Islet of Langerhans (tissue), 1 donor: ENCODE data around the gene HMG20B.

Experiments used
- FAIRE-seq: peaks from one replicate; lab custom pipeline; 2011; peaks lifted over from hg19 to GRCh38; lab: Jason Lieb, UNC

HMG20B gene

GRCh38 chr19:3608079-3608641 is 35.4 kb downstream of the HMG20B start:
- FAIRE-seq: no peak

- no peak for FAIRE-seq
Observed at GRCh38 chr19:3608750-3609322, 36.1 kb downstream of the HMG20B start.

DNA sequence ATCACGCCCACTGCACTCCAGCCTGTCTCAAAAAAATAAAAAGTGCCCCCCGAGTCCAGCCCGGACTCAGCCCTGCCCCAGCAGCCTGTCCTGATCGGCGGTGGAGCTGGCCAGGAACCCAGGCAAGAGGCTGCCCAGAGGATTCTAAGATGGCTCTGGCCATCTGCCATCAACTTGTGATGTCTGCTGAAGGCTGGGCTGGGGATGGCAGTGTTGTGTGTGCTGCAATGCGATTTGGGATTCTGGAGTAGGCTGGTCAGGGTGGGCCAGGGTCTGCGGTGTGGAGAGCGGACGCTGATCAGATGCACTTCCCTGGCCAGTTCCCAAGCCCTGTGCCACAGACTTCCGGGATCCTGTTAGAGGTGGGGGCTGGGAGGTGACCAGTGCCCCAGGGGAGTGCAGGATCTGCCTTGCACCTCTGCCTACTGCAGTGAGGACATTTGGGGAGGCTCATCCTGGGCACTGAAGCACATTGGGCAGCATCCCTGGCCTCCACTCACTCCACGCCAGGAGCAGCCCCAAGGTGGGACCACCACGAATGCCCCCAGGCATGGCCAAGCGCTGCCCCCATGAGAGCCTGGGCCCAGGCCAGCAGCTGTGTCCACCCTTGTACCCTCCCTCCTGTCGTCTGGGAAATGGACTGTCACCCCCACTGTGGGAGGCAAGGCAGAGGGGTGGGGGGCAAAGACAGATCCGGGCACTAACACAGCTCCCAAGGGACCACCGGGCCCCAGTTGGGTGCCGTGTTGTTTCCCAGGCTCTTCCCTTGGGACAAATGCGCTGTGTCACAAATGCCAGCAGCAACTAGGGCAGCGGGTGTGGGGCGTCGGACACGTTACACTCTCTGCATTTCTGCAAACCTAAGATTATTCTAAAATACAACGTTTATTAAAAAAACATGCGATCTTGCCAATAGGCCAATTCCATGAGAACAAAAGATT is 37.3 kb downstream of the HMG20B start:
- no peak for FAIRE-seq

GRCh38 chr19:3610745-3611717 is 38.3 kb downstream of the HMG20B start:
- no peak for FAIRE-seq

- FAIRE-seq: no peak
Observed at GRCh38 chr19:3611841-3612240, 39.1 kb downstream of the HMG20B start.

DNA sequence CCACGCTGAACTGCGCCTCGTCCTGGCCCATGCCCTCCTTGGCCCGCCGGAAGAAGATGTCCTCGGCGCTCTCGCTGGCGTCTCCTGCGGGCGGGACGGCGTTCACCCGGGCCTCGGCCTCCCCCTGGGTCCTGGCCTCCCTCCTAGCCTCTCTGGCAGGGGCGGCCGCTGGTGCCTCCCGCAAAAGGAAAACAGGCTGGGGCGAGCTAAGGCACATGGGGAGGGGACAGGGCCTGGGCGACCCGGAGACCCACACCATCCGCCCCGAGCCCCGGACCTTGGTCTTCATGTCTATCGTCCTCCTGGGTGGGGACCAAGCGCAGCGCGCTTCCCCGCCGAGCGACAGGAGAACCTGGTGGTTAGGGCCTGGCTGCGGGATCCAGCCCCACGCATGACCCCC is 39.6 kb downstream of the HMG20B start:
- no peak for FAIRE-seq

DNA sequence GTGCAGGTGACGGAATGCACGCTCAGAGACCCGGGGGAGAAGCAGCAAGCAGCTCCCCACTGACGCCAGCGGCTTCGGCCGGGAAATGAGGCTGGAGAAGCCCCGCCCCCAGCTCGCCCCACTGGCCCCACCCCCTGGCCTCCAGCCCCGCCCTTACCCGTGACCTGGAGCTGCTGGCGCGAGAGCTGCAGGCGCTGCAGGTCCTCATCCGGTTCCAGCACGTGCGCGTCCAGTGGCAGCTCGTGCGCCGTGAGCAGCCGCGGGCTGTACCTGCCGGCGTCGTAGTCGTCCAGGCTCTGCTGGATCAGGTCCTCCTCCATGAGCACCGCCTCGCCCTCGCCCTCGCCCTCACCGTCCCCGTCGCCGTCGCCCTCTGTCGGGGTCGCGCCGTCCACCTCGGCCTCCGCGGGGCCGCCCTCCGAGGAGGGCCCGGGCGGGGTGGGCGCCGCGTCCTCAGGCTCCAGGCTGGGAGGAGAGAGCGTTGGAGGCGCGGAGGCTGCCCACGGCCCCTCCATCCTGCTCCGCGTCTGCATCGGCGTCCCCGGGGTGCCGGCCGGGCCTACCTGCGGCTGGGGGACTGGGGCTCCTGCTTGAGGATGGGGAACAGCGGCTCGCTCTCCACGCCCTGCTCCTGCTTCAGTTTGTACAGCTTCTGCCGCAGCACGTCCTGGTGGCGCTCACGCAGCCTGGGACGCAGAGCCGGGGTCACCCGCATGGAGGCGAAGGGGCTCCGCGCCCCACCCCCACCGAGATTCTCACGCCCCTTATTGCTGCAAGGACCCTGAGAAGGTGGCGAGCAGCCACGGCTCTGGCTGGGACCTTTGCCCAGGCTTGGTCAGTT is 40.4 kb downstream of the HMG20B start:
- no peak for FAIRE-seq

- no peak for FAIRE-seq
Observed at GRCh38 chr19:3613818-3614661, 41.3 kb downstream of the HMG20B start.

GRCh38 chr19:3614858-3615505 is 42.2 kb downstream of the HMG20B start:
- no peak for FAIRE-seq

DNA sequence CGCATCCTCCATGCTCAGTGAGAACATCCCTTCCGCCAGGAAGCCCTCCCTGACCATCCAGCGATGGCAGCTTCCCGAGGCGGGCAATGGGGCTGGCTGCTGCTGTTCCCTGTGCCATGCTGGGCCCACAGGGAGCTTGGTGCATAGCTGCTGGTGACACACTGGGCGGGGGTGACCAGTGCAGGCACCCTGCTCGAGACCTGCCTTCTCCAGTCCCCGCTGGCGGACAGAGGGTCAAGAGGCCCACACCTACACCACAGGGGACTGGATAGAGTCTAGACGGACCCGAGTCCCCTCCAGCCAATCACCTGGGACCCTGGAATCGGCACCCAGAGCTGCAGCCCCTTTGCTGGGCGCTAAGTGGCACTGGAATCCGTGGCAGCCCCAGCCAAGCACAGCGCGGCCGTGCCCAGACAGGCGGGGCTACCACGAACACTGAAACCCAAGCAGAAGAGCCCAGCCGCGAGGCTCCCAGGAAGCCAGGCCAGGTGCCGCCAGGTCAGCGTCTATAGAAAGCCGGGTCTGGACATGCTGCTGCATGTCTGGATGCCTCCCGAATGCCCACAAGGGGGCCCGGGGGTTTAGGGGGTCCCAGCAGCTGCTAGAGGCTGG is 42.9 kb downstream of the HMG20B start:
- no peak for FAIRE-seq

DNA sequence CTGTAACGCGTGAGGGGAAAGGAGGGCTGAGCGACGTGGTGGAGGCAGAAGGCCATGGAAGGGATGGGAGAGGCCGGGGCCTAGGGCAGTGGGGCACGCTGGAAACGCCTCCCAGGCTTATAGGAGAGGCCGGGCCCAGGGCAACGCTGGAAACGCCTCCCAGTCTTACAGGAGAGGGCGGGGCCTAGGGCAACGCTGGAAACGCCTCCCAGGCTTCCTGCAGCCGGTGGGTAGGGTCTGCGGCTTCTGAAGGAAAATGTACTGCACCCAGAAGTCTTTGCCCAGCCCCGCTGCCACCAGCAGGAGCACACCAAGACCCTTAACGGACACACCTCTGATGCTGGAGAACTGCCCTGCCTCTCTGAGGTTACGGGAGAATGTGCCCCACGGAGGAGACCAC is 44.7 kb downstream of the HMG20B start:
- no peak for FAIRE-seq

- FAIRE-seq: no peak
Observed at GRCh38 chr19:3618144-3618810, 45.5 kb downstream of the HMG20B start.

- no peak for FAIRE-seq
Observed at GRCh38 chr19:3618811-3619630, 46.3 kb downstream of the HMG20B start.

DNA sequence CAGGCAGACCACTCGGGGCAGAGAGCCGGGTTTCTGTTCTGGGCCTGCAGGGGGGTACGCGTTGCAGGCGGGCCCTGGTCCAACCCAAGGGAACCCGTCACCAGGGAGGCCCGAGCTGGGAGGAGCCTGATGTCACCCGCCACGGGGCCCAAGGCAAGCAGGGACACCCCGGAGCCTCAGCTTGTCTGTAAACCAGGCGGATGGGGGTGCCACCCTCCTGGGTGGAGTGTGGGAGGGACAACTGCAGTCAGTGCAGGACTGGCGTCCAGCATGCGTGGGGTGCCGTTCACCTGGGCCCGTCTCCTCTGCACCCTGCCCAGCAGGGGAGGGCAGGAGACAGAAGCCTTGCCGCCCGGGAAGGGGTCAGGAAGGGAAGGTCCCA is 46.9 kb downstream of the HMG20B start:
- FAIRE-seq: no peak

DNA sequence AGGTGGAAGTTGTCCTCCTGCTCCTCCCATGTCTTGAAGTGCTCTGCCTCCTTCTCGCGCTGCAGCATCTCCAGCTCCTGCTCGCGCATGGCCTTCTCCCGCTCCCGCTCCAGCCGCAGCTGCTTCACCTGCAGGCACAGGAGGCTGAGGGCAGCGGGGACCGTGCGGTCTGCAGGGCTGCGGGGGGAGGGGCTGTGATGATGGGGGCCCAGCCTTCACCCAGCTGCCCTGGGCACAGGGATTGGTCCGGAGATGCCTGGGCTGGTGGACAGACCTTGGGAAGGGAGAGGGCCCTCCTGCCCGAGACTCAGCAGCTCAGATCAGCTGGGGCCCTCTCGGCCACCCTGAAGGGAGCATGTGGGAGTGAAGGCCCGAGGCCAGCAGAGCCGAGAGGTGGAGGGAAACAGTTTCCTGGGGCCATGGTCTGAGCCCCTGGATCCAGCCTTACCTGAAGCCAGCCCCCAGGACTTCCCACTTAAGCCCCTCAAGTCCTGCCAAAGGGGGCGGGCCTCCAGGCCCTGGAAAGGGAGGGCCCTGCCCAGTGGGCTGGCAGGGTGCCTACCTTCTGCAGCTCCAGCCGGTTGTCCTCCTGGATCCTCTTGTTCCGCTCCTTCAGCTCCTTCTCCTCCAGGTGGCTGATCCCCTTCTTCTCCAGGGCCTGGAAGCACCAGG is 47.5 kb downstream of the HMG20B start:
- FAIRE-seq: no peak

- FAIRE-seq: no peak
Observed at GRCh38 chr19:3620817-3621547, 48.2 kb downstream of the HMG20B start.

DNA sequence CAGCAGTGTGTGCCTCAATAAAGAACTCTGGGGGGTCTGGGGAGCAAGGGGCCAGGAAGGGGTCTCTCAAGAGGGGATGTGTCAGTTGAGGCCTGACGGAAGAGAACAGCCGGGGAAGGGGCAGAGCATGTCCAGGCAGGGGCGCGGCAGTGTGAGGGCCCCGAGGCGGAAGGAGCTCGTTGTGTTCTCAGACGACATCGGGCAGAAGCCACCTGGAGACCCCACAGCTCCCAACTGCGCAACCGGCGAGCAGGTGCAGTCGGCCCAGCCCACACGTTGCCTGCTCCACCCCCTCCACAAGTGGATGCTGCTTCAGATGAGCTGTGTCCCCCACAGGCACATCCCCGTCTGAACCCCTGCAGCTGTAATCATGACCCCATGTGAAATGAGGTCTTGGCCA is 48.9 kb downstream of the HMG20B start:
- FAIRE-seq: no peak
